HepG2 (cell line): Measurements from ENCODE around the gene RNF150.

Experiments
- MXD4 ChIP-seq: IDR thresholded peaks from 2 replicates; pipeline ENCODE4 v1.6.1; 2016; ENCODE audit warnings: mild to moderate bottlenecking, missing biosample characterization, missing genetic modification reagents
- ZNF782 ChIP-seq: sonication (generic); formaldehyde crosslinking; IDR thresholded peaks from 2 replicates; pipeline ENCODE4 v1.4.0; 2020; ENCODE audit warnings: missing genetic modification reagents, mild to moderate bottlenecking, borderline replicate concordance
- TF ChIP-seq, protein P1 (sequence below): sonication (generic); formaldehyde crosslinking; IDR thresholded peaks from 2 replicates; pipeline ENCODE4 v1.5.0; 2020; ENCODE audit warnings: missing genetic modification reagents

GRCh38 chr4:140863197-140863596 is 270.1 kb downstream of the RNF150 start:
- TF ChIP-seq ZNF782 (CRISPR knock-in tag) (no peak), MXD4 (CRISPR knock-in tag) (no peak)
- TF ChIP-seq, protein P1, sequence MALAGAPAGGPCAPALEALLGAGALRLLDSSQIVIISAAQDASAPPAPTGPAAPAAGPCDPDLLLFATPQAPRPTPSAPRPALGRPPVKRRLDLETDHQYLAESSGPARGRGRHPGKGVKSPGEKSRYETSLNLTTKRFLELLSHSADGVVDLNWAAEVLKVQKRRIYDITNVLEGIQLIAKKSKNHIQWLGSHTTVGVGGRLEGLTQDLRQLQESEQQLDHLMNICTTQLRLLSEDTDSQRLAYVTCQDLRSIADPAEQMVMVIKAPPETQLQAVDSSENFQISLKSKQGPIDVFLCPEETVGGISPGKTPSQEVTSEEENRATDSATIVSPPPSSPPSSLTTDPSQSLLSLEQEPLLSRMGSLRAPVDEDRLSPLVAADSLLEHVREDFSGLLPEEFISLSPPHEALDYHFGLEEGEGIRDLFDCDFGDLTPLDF (CRISPR knock-in tag): no peak
